Panc1 (cell line): ENCODE measurements around the gene TBC1D22B. TPM values are rescaled to one million over a fixed set of nuclear protein-coding genes. Genes with fewer than 3 reads are reported as not detected.

Experiments
- ATAC-seq: fragments of 200-7000 bp; cut with Tn5 transposase; 2 replicates; pipeline ENCODE4 v1.9.1; 2020; ENCODE audit warnings: mild to moderate bottlenecking, moderate library complexity
- BruUV-seq: library from RNA; stranded (reverse); fragments of 400-500 nt; replicated peaks from 2 replicates; lab custom pipeline; 2021; lab: Mats Ljungman, UMichigan
- CTCF ChIA-PET: fragments of 300-600 bp; sonication (Branson Sonifier 250); formaldehyde crosslinking; loops from one replicate; lab custom pipeline; 2022; ENCODE audit warnings: antibody characterized with exemption; lab: Charles Lee
- POLR2A ChIA-PET: fragments of 300-600 bp; sonication (Branson Sonifier 250); formaldehyde crosslinking; loops from one replicate; lab custom pipeline; 2022; ENCODE audit warnings: antibody characterized with exemption; lab: Charles Lee
- DNase-seq: peaks from one replicate; pipeline ENCODE4 v3.0.0-alpha.2; 2010; ENCODE audit warnings: low read depth, low spot score
- H3K27ac ChIP-seq: 2 replicates; pipeline ENCODE4 v1.5.1; 2011; ENCODE audit warnings: mild to moderate bottlenecking, low read length, inconsistent platforms
- H3K27me3 ChIP-seq: fragments of 200-500 bp; sonication (Bioruptor generic); 2 replicates; pipeline ENCODE4 v1.6.0; 2014; ENCODE audit warnings: low read length, inconsistent platforms; ENCODE audit not compliant: control insufficient read depth, insufficient read depth
- H3K36me3 ChIP-seq: fragments of 200-500 bp; sonication (Bioruptor generic); 2 replicates; pipeline ENCODE4 v1.5.1; 2014; ENCODE audit warnings: inconsistent platforms, mild to moderate bottlenecking, low read length, moderate library complexity; ENCODE audit not compliant: control insufficient read depth, insufficient read depth
- H3K4me1 ChIP-seq: 2 replicates; pipeline ENCODE4 v1.5.1; 2011; ENCODE audit warnings: inconsistent platforms, mild to moderate bottlenecking, low read length, moderate library complexity; ENCODE audit not compliant: control insufficient read depth, insufficient read depth
- H3K4me3 ChIP-seq, 2 experiments: 2 replicates each; pipeline ENCODE4 v1.5.1; 2011 to 2012; ENCODE audit warnings: low read depth in 2 of 2, low read length in 2 of 2, mild to moderate bottlenecking in 2 of 2, inconsistent platforms in 1 of 2, moderate library complexity in 1 of 2
- H3K9me3 ChIP-seq: fragments of 200-500 bp; sonication (Bioruptor generic); 2 replicates; pipeline ENCODE4 v1.5.1; 2014; ENCODE audit warnings: low read depth, mild to moderate bottlenecking, inconsistent platforms, low read length, moderate library complexity; ENCODE audit not compliant: control insufficient read depth, insufficient read depth
- CTCF ChIP-seq: fragments of 450-650 bp; IDR thresholded peaks from 2 replicates; pipeline ENCODE4 v1.5.1; 2017; ENCODE audit warnings: mild to moderate bottlenecking
- POLR2AphosphoS5 ChIP-seq: IDR thresholded peaks from 2 replicates; pipeline ENCODE4 v1.6.1; 2012; ENCODE audit warnings: mild to moderate bottlenecking, low read depth, low read length, moderate library complexity
- REST ChIP-seq, 2 experiments: IDR thresholded peaks; 2 replicates each; pipeline ENCODE4 v1.6.1; 2011 to 2012; ENCODE audit warnings: low read depth in 2 of 2, control low read depth in 1 of 2, low read length in 1 of 2, mild to moderate bottlenecking in 1 of 2, moderate library complexity in 1 of 2; ENCODE audit not compliant: insufficient read depth in 1 of 2
- SIN3A ChIP-seq: IDR thresholded peaks from 2 replicates; pipeline ENCODE4 v1.6.1; 2012; ENCODE audit warnings: low read depth, mild to moderate bottlenecking, low read length, moderate library complexity, borderline replicate concordance; ENCODE audit not compliant: insufficient read depth
- TCF7L2 ChIP-seq: IDR thresholded peaks from 2 replicates; pipeline ENCODE4 v1.6.1; 2011; ENCODE audit warnings: mild to moderate bottlenecking, low read depth, low read length, inconsistent platforms
- in situ Hi-C: cut with HindIII; loops from 2 replicates; pipeline ENCODE4 v1.10.0; 2016; ENCODE audit warnings: low sequenced_read_pairs, low pct_unique_long_range_greater_than_20kb
- intact Hi-C: fragments of 100-400 bp; cut with micrococcal nuclease; formaldehyde crosslinking; loops from one replicate; pipeline ENCODE4 v1.10.0; 2022; ENCODE audit not compliant: unreplicated experiment
- total RNA-seq: library from RNA; stranded (reverse); gene quantifications from one replicate; pipeline ENCODE4 v1.2.1, GENCODE V29; 2021; ENCODE audit not compliant: unreplicated experiment

TBC1D22B gene
- total RNA-seq, 1 experiment from 2014 or later: 13.0 TPM

GRCh38 chr6:37357860-37358259 is 100.3 kb downstream of the TBC1D22B start:
- intact Hi-C loops (no loop called here), in situ Hi-C loops (no loop called here)
- CTCF ChIA-PET: no interaction called here

GRCh38 chr6:37359039-37359438 is 101.5 kb downstream of the TBC1D22B start:
- no peak overlapping the region for H3K27ac ChIP-seq
- H3K27me3 ChIP-seq: no peaks in the 10 kb centered on the region
- in situ Hi-C loops: no loop called here
- intact Hi-C loops: no loop called here
- no peaks in the 10 kb centered on the region; the same call in 1 of the 2 replicates for H3K36me3 ChIP-seq
- no TSS peak for BruUV-seq
- DNase-seq: no peak
- no peak for TF ChIP-seq SIN3A
- no peak for TF ChIP-seq REST (IDR thresholded peaks at IDR 0.05; ENCODE audit: insufficient read depth in 1 of 2, low read depth in 2 of 2, low read length in 1 of 2)
- no peak for TF ChIP-seq TCF7L2
- no peak for TF ChIP-seq CTCF
- no peak for TF ChIP-seq POLR2AphosphoS5
- ATAC-seq: no peak
- peaks cover 6% of the 10 kb centered on the region for H3K4me1 ChIP-seq
- no peaks in the 10 kb centered on the region for H3K9me3 ChIP-seq
- H3K4me3 ChIP-seq: no peak overlapping the region
- ChIA-PET POLR2A (no interaction called here), CTCF (no interaction called here)

More at GRCh38 chr6:37357860-37358259, 100.3 kb downstream of the TBC1D22B start:
- H3K36me3 ChIP-seq: no peaks in the 10 kb centered on the region; the same call in 1 of the 2 replicates
- no TSS peak for BruUV-seq
- ATAC-seq (no peak), DNase-seq (no peak)
- no peak overlapping the region for H3K27ac ChIP-seq
- no peaks in the 10 kb centered on the region for H3K27me3 ChIP-seq
- peaks cover 6% of the 10 kb centered on the region for H3K4me1 ChIP-seq
- POLR2A ChIA-PET: no interaction called here
- no peaks in the 10 kb centered on the region for H3K9me3 ChIP-seq
- TF ChIP-seq REST (IDR thresholded peaks at IDR 0.05; ENCODE audit: insufficient read depth in 1 of 2, low read depth in 2 of 2, low read length in 1 of 2) (no peak), CTCF (no peak), POLR2AphosphoS5 (no peak), TCF7L2 (no peak), SIN3A (no peak)
- H3K4me3 ChIP-seq: no peak overlapping the region
